Esophagus (tissue), 2 donors: Measurements from ENCODE around the gene SNRPB. TPM values are rescaled to one million over a fixed set of nuclear protein-coding genes. Genes with fewer than 3 reads are reported as not detected.

Experiments
- polyA plus RNA-seq, 2 donors: library from polyadenylated mRNA; stranded (reverse); fragments of 200-250 nt; gene quantifications; one replicate each; pipeline ENCODE4 v1.2.3, GENCODE V29; 2013
- donor health status: healthy with polysubstance abuse.
- donor health status: Bipolar disorder and iron deficiency.

The SNRPB gene
- polyA plus RNA-seq, 2 donors, result 138 to 273 TPM

Other genes starting within 250 kb of the SNRPB start
- 1,000 to 10,000 TPM; 1,528 to 2,175 TPM for gene TGM3, start 174.8 kb downstream of the SNRPB start, polyA plus RNA-seq
- under 1 TPM in 1 of 2 donors, not detected in 1; 0.05 TPM for gene TGM6, start 89.9 kb downstream of the SNRPB start, polyA plus RNA-seq
- 1 to 10 TPM; 4.4 to 4.6 TPM for gene ZNF343, start 38.1 kb upstream of the SNRPB start, polyA plus RNA-seq
- not detected for gene TMC2, start 65.8 kb upstream of the SNRPB start, polyA plus RNA-seq
- gene NOP56, start 181.8 kb upstream of the SNRPB start, polyA plus RNA-seq, result 100 to 1,000 TPM; 135 to 175 TPM
- 10 to 100 TPM; 58.8 to 89.2 TPM for gene IDH3B, start 193.4 kb upstream of the SNRPB start, polyA plus RNA-seq
- 1 to 10 TPM; 4.8 to 7.0 TPM for gene EBF4, start 222.0 kb upstream of the SNRPB start, polyA plus RNA-seq